GM12878 (cell line): Measurements from ENCODE around the gene SLCO1C1. TPM values are rescaled to one million over a fixed set of nuclear protein-coding genes. Genes with fewer than 3 reads are reported as not detected.

ENCODE experiments used
- ATAC-seq: fragments of 200-7000 bp; cut with Tn5 transposase; 3 replicates; pipeline ENCODE4 v1.9.1; 2020; ENCODE audit warnings: mild to moderate bottlenecking, moderate library complexity
- BruUV-seq: library from RNA; stranded (reverse); fragments of 400-500 nt; replicated peaks from 2 replicates; lab custom pipeline; 2021; lab: Mats Ljungman, UMichigan
- CTCF ChIA-PET: fragments of 300-600 bp; sonication (Branson Sonifier 250); formaldehyde crosslinking; extraction: SDS; loops from one replicate; lab custom pipeline; 2021; ENCODE audit warnings: inconsistent platforms; lab: Yijun Ruan, JAX
- POLR2A ChIA-PET: fragments of 350-600 bp; formaldehyde crosslinking; extraction: SDS; loops from one replicate; lab custom pipeline; 2021; ENCODE audit warnings: inconsistent platforms; lab: Charles Lee
- RAD21 ChIA-PET: fragments of 300-600 bp; sonication (Branson Sonifier 250); formaldehyde crosslinking; loops from one replicate; lab custom pipeline; 2023; ENCODE audit warnings: antibody characterized with exemption; ENCODE audit not compliant: unreplicated experiment; lab: Charles Lee
- SMC1A ChIA-PET: fragments of 300-600 bp; sonication (Branson Sonifier 250); formaldehyde crosslinking; loops from one replicate; lab custom pipeline; 2023; ENCODE audit not compliant: unreplicated experiment, uncharacterized antibody; lab: Charles Lee
- DNase-seq: peaks from one replicate; pipeline ENCODE4 v3.0.0-alpha.2; 2011; ENCODE audit warnings: low read depth, low spot score
- FAIRE-seq: peaks from 3 replicates; lab custom pipeline; 2011; peaks lifted over from hg19 to GRCh38; lab: Jason Lieb, UNC
- H2AFZ ChIP-seq: 2 replicates; pipeline ENCODE4 v1.6.0; 2011; ENCODE audit warnings: low read depth, low read length, control low read depth; ENCODE audit not compliant: control insufficient read depth
- H3K27ac ChIP-seq: 2 replicates; pipeline ENCODE4 v1.5.1; 2011; ENCODE audit warnings: control low read depth; ENCODE audit not compliant: control insufficient read depth, insufficient read depth
- H3K27me3 ChIP-seq, 2 experiments: replicated peaks in 1 of 2; 2 replicates each; pipeline versions ENCODE4 v1.6.0 to v1.6.1; 2011; ENCODE audit warnings: low read length in 1 of 2; ENCODE audit not compliant: control insufficient read depth in 2 of 2, insufficient read depth in 2 of 2
- H3K36me3 ChIP-seq, 2 experiments: 2 replicates each; pipeline ENCODE4 v1.5.1; 2011; ENCODE audit warnings: low read length in 1 of 2; ENCODE audit not compliant: control insufficient read depth in 2 of 2, insufficient read depth in 2 of 2
- H3K4me1 ChIP-seq: 2 replicates; pipeline ENCODE4 v1.6.1; 2011; ENCODE audit warnings: mild to moderate bottlenecking, low read length, moderate library complexity, mixed read lengths; ENCODE audit not compliant: control insufficient read depth, insufficient read depth
- H3K4me2 ChIP-seq: 2 replicates; pipeline ENCODE4 v1.6.0; 2011; ENCODE audit warnings: control low read depth; ENCODE audit not compliant: control insufficient read depth, insufficient read depth
- H3K4me3 ChIP-seq: fragments of 200-600 bp; sonication (generic); 2 replicates; pipeline ENCODE4 v1.5.1; 2016
- H3K79me2 ChIP-seq: 2 replicates; pipeline ENCODE4 v1.6.0; 2011; ENCODE audit warnings: low read length; ENCODE audit not compliant: control insufficient read depth, insufficient read depth
- H3K9ac ChIP-seq: 2 replicates; pipeline ENCODE4 v1.8.0; 2011; ENCODE audit warnings: low read length, control low read depth, mixed read lengths; ENCODE audit not compliant: control insufficient read depth, insufficient read depth
- H3K9me3 ChIP-seq: replicated peaks from 3 replicates; pipeline ENCODE4 v1.5.1; 2011; ENCODE audit warnings: mild to moderate bottlenecking, low read length; ENCODE audit not compliant: control insufficient read depth, insufficient read depth
- H4K20me1 ChIP-seq: 2 replicates; pipeline ENCODE4 v1.6.0; 2011; ENCODE audit not compliant: control insufficient read depth, insufficient read depth
- BMI1 ChIP-seq: fragments of 450-650 bp; IDR thresholded peaks from 2 replicates; pipeline ENCODE4 v1.6.1; 2016; ENCODE audit warnings: mild to moderate bottlenecking, moderate library complexity, borderline replicate concordance
- DPF2 ChIP-seq: fragments of 450-650 bp; IDR thresholded peaks from 2 replicates; pipeline ENCODE4 v1.6.1; 2017; ENCODE audit warnings: mild to moderate bottlenecking
- IKZF1 ChIP-seq: fragments of 450-650 bp; conservative IDR thresholded peaks from 2 replicates; pipeline ENCODE4 v1.6.1; 2017; ENCODE audit warnings: antibody characterized with exemption, mild to moderate bottlenecking
- IRF3 ChIP-seq: fragments of 450-650 bp; IDR thresholded peaks from 2 replicates; pipeline ENCODE4 v1.6.1; 2014; ENCODE audit warnings: mild to moderate bottlenecking
- JUND ChIP-seq: IDR thresholded peaks from 2 replicates; pipeline ENCODE4 v1.6.1; 2012; ENCODE audit warnings: low read depth, mild to moderate bottlenecking, low read length, improper control_type of control experiment, moderate library complexity
- MTA3 ChIP-seq: IDR thresholded peaks from 2 replicates; pipeline ENCODE4 v1.6.1; 2012; ENCODE audit warnings: low read length, inconsistent platforms, borderline replicate concordance
- POU2F2 ChIP-seq: IDR thresholded peaks from 3 replicates; pipeline ENCODE4 v1.6.1; 2011; ENCODE audit warnings: low read depth, mild to moderate bottlenecking, low read length, borderline replicate concordance
- SPI1 ChIP-seq: IDR thresholded peaks from 2 replicates; pipeline ENCODE4 v1.6.1; 2011; ENCODE audit warnings: low read depth, mild to moderate bottlenecking, low read length, moderate library complexity, borderline replicate concordance; ENCODE audit not compliant: insufficient read depth
- ZBED1 ChIP-seq: IDR thresholded peaks from 2 replicates; pipeline ENCODE4 v1.6.1; 2016; ENCODE audit warnings: borderline replicate concordance
- ZNF207 ChIP-seq: fragments of 450-650 bp; IDR thresholded peaks from 2 replicates; pipeline ENCODE4 v1.6.1; 2014; ENCODE audit warnings: antibody characterized with exemption, mild to moderate bottlenecking, borderline replicate concordance
- ZZZ3 ChIP-seq: IDR thresholded peaks from 2 replicates; pipeline ENCODE4 v1.6.1; 2011; ENCODE audit warnings: low read depth; ENCODE audit not compliant: control insufficient read depth, insufficient read length
- WGBS: methylation state at CpG from one replicate; pipeline ENCODE4 v1.1.6; 2016; ENCODE audit warnings: low lambda C conversion rate; ENCODE audit not compliant: insufficient replicate concordance, insufficient coverage; ENCODE audit errors: missing lambda C conversion rate; 5-methylcytosine and 5-hydroxymethylcytosine counted together
- in situ Hi-C: fragments of 300-500 bp; cut with MboI; formaldehyde crosslinking; loops from 9 replicates; pipeline ENCODE4 v1.14.3; 2018; ENCODE audit warnings: mixed read lengths
- intact Hi-C: fragments of 100-400 bp; cut with micrococcal nuclease; formaldehyde crosslinking; loops from one replicate; pipeline ENCODE4 v1.14.2; 2022; ENCODE audit not compliant: unreplicated experiment
- polyA plus RNA-seq, 11 experiments: library from polyadenylated mRNA; depleted of rRNA in 4 of 11; unstranded in 6 of 11; stranded (reverse) in 5 of 11; fragments of >200 nt; fragmentation: Nextera tagmentation in 4 of 11; fragmentation: Illumina TruSeq in 1 of 11; extraction: Ambion mirVana in 4 of 11; extraction: Trizol in 1 of 11; gene quantifications; 1 replicate in 1 of 11; 2 replicates in 10 of 11; pipeline versions ENCODE4 v1.2.1 to v1.2.3, GENCODE V29; 2011 to 2016; ENCODE audit warnings: inconsistent platforms in 2 of 11, missing spikeins in 2 of 11, low read depth in 1 of 11
- total RNA-seq, 4 experiments: library from RNA; depleted of rRNA in 3 of 4; stranded (reverse); fragments of >200 nt in 3 of 4; fragmentation: Illumina TruSeq in 1 of 4; extraction: Trizol in 1 of 4; gene quantifications; 2 replicates each; pipeline versions ENCODE4 v1.2.1 to v1.2.3, GENCODE V29; 2013 to 2021
- TF ChIP-seq, protein P1 (sequence below): IDR thresholded peaks from 2 replicates; pipeline ENCODE4 v1.6.1; 2011; ENCODE audit warnings: borderline replicate concordance, low read depth, mild to moderate bottlenecking, moderate library complexity, mixed read lengths, low read length; ENCODE audit not compliant: insufficient read depth; ENCODE audit errors: extremely low read length
- TF ChIP-seq, protein P2 (sequence below): fragments of 450-650 bp; IDR thresholded peaks from 2 replicates; pipeline ENCODE4 v1.6.1; 2017; ENCODE audit warnings: mild to moderate bottlenecking, moderate library complexity
- TF ChIP-seq, protein P3 (sequence below), 3 experiments: IDR thresholded peaks in 2 of 3; conservative IDR thresholded peaks in 1 of 3; 2 replicates each; pipeline ENCODE4 v1.5.1; 2011; ENCODE audit warnings: low read depth in 3 of 3, low read length in 3 of 3, mild to moderate bottlenecking in 3 of 3, control low read depth in 2 of 3, moderate library complexity in 2 of 3, inconsistent platforms in 1 of 3, mixed read lengths in 1 of 3; ENCODE audit not compliant: control insufficient read depth in 2 of 3, insufficient read depth in 1 of 3; ENCODE audit errors: extremely low read depth in 1 of 3

The SLCO1C1 gene
- total and polyA plus RNA-seq, 10 of the 15 experiments (the other 5 are each of a cell fraction or from before 2014, with no cell fraction given) = 0.22 TPM; not detected in 9

DNA sequence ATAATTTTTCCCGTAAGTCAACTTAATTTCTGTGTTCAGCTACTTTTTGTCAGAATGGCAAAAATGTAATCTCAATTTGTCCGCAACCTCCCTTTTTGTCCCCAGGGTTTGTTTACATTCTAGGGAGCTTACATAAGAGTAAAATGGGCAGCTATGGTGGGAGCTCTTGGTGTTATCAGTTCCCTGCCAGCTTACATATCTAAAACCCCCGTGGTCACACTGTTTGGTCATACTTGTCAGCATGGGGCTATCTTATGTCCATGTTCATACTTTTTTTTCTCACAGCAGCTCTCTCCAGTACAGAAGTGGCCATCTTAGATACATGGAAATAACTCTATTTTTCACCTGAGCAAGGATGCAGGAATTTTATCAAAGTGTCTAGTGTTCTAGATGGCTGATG is 16.7 kb downstream of the SLCO1C1 start:
- no peak for DNase-seq
- intact Hi-C loops (no loop called here), in situ Hi-C loops (no loop called here)
- no peaks in the 10 kb centered on the region for H3K9me3 ChIP-seq
- H3K27ac ChIP-seq = no peak overlapping the region
- no peaks in the 10 kb centered on the region for H3K4me1 ChIP-seq
- no peaks in the 10 kb centered on the region for H3K27me3 ChIP-seq
- RAD21 ChIA-PET = no interaction called here
- no peak overlapping the region for H3K4me2 ChIP-seq
- CTCF ChIA-PET = interaction anchor here (0.9 to 1.2 kb wide), 2 partner anchors 10 to 11 kb away, joined by 3 to 4 read pairs; no protein-coding TSS in a partner anchor
- SMC1A ChIA-PET = no interaction called here
- no peak overlapping the region for H3K9ac ChIP-seq
- H3K79me2 ChIP-seq = no peaks in the 10 kb centered on the region
- H2AFZ ChIP-seq = no peak overlapping the region
- FAIRE-seq = no peak
- POLR2A ChIA-PET = no interaction called here
- H3K4me3 ChIP-seq = no peak overlapping the region
- no peaks in the 10 kb centered on the region for H3K36me3 ChIP-seq
- BruUV-seq = no TSS peak
- H4K20me1 ChIP-seq = no peaks in the 10 kb centered on the region
- WGBS = 27% methylated on average over 3 of the region's 3 CpGs
- ATAC-seq = no peak
- TF ChIP-seq BMI1 (no peak), ZBED1 (no peak), ZZZ3 (no peak), ZNF207 (no peak), JUND (no peak), MTA3 (no peak), IRF3 (no peak), IKZF1 (no peak), SPI1 (no peak), POU2F2 (no peak), DPF2 (no peak)
- TF ChIP-seq, protein P1, sequence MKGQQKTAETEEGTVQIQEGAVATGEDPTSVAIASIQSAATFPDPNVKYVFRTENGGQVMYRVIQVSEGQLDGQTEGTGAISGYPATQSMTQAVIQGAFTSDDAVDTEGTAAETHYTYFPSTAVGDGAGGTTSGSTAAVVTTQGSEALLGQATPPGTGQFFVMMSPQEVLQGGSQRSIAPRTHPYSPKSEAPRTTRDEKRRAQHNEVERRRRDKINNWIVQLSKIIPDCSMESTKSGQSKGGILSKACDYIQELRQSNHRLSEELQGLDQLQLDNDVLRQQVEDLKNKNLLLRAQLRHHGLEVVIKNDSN = no peak
- TF ChIP-seq, protein P2, sequence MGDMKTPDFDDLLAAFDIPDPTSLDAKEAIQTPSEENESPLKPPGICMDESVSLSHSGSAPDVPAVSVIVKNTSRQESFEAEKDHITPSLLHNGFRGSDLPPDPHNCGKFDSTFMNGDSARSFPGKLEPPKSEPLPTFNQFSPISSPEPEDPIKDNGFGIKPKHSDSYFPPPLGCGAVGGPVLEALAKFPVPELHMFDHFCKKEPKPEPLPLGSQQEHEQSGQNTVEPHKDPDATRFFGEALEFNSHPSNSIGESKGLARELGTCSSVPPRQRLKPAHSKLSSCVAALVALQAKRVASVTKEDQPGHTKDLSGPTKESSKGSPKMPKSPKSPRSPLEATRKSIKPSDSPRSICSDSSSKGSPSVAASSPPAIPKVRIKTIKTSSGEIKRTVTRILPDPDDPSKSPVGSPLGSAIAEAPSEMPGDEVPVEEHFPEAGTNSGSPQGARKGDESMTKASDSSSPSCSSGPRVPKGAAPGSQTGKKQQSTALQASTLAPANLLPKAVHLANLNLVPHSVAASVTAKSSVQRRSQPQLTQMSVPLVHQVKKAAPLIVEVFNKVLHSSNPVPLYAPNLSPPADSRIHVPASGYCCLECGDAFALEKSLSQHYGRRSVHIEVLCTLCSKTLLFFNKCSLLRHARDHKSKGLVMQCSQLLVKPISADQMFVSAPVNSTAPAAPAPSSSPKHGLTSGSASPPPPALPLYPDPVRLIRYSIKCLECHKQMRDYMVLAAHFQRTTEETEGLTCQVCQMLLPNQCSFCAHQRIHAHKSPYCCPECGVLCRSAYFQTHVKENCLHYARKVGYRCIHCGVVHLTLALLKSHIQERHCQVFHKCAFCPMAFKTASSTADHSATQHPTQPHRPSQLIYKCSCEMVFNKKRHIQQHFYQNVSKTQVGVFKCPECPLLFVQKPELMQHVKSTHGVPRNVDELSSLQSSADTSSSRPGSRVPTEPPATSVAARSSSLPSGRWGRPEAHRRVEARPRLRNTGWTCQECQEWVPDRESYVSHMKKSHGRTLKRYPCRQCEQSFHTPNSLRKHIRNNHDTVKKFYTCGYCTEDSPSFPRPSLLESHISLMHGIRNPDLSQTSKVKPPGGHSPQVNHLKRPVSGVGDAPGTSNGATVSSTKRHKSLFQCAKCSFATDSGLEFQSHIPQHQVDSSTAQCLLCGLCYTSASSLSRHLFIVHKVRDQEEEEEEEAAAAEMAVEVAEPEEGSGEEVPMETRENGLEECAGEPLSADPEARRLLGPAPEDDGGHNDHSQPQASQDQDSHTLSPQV = no peak
- TF ChIP-seq, protein P3, sequence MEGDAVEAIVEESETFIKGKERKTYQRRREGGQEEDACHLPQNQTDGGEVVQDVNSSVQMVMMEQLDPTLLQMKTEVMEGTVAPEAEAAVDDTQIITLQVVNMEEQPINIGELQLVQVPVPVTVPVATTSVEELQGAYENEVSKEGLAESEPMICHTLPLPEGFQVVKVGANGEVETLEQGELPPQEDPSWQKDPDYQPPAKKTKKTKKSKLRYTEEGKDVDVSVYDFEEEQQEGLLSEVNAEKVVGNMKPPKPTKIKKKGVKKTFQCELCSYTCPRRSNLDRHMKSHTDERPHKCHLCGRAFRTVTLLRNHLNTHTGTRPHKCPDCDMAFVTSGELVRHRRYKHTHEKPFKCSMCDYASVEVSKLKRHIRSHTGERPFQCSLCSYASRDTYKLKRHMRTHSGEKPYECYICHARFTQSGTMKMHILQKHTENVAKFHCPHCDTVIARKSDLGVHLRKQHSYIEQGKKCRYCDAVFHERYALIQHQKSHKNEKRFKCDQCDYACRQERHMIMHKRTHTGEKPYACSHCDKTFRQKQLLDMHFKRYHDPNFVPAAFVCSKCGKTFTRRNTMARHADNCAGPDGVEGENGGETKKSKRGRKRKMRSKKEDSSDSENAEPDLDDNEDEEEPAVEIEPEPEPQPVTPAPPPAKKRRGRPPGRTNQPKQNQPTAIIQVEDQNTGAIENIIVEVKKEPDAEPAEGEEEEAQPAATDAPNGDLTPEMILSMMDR (IDR thresholded peaks at IDR 0.05 in 2 of 3, conservative IDR thresholded peaks at IDR 0.05 in 1 of 3; ENCODE audit: control insufficient read depth in 2 of 3, extremely low read depth in 1 of 3, insufficient read depth in 1 of 3, low read depth in 3 of 3, low read length in 3 of 3) = no peak
